Right lung (tissue), 10 donors: ENCODE data around the gene TTBK1. TPM values are rescaled to one million over a fixed set of nuclear protein-coding genes. Genes with fewer than 3 reads are reported as not detected.

Experiments used
- DNase-seq, 2 donors: peaks; one replicate each; pipeline ENCODE4 v3.0.0-alpha.2; 2013
- long read RNA-seq, 8 donors: transcript quantifications; one replicate each; lab custom pipeline, GENCODE V29; 2026
- polyA plus RNA-seq, 5 donors: library from polyadenylated mRNA; unstranded; fragments of 120-200 nt; gene quantifications; one replicate each; pipeline versions ENCODE4 v1.2.1 to v1.2.3, GENCODE V29; 2013; ENCODE audit warnings: inconsistent platforms in 1 of 5, low replicate concordance in 1 of 5; ENCODE audit not compliant: insufficient read length in 5 of 5, insufficient read depth in 1 of 5

TTBK1 gene
- under 1 TPM; 0.27 to 0.87 (median 0.56) TPM for polyA plus RNA-seq
- long read RNA-seq, donor 1, result 0 reads
- long read RNA-seq, donor 2, result 0 reads
- long read RNA-seq, donor 3, result 0 reads
- long read RNA-seq, donor 4, result 0 reads
- long read RNA-seq, donor 5, result 0 reads
- long read RNA-seq, donor 6, result 0 reads
- long read RNA-seq, donor 7, result 0 reads
- long read RNA-seq, donor 8, result 0 reads

DNA sequence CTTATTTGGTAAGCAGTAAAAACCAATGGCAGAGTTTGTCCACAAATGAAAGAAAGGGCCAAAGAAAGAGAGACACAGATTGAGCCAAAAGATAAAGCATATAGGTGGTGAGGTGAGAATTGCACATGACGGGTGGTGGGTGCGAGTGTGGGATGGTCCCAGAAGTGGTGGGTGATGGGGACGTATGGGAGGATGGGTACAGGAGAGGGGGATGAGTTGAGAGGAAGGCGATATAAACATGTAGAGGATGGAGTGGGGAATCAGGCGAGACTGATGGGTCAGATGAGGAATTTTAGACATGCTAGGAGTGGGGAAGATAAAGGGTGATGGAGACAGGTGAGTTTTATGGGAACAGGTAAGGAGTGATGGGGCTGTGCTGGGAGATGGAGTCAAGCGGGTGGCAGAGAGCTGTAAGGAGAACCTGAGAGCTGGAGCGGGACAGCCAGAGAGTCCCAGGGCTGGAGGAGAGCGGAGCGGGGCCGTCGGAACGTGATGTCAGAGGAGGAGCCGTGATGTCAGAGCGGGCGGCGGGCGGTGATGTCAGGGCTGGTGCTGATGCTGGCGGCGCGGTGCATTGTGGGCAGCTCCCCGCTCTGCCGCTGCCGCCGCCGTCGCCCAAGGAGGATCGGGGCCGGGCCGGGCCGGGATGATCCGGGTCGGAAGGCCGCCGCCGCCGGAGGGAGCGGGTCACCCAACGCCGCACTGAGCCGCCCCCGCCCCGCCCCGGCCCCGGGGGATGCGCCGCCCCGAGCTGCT, at the start of gene TTBK1:
TSS of gene TTBK1 (plus strand) at position 574 of the 756 bp plus-strand sequence. CDS start 3,180 bp downstream, outside the sequence.
- no peak for DNase-seq

DNA sequence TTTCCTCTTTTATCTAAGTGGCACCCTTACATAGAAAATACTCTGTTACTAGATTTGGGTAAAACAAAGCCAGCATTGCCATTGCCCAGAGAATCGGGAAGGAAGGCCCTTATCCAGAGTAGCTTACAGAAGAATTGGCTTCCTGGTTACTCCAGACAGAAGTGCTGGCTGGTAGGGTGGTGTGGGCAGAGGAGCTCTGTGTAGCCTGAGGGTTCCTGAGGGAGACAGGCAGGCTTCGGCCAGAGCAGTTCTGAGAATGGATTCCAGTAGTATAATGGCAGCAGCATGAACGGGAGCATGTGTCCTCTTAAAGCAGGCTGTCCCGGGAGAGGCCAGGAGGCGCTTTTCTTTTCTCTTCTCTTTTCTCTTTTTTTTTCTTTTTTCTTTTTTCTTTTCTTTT, 49.4 kb upstream of the TTBK1 start:
- DNase-seq, result no peak

DNA sequence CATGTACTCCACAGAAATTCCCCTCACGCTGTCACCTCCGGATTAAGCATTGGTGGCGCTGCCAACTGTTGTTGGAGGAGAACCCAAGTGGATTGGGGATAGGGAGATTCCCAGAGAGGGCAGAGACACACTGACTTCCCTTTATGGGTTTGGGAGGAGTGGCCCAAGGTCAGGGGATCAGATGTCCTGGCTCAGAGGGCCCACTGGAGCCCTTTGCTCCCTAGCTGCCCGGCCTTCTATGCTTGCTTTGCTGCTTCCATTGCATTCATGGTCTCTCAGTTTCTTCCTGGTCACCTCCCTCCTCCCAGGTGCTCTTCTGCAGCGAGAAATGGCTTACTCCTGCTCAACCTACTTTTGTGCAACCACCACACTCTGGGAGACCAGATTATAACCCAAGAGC, 46.9 kb upstream of the TTBK1 start:
- DNase-seq, result no peak

DNA sequence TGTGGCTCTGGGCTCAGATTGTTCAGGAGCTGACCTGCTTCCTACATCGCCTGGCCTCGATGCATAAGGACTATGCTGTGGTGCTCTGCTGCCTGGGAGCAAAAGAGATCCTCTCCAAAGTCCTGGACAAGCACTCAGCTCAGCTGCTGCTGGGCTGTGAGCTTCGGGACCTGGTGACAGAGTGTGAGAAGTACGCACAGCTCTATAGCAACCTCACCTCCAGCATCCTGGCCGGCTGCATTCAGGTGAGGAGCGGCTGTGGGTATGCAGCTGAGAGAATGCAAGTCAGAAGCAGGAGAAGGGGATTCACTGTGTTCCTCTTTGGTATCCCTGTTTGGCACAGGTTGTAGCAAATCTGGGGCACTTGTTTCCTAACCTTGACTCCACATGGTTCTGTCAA, 43.4 kb upstream of the TTBK1 start:
- no peak for DNase-seq

DNA sequence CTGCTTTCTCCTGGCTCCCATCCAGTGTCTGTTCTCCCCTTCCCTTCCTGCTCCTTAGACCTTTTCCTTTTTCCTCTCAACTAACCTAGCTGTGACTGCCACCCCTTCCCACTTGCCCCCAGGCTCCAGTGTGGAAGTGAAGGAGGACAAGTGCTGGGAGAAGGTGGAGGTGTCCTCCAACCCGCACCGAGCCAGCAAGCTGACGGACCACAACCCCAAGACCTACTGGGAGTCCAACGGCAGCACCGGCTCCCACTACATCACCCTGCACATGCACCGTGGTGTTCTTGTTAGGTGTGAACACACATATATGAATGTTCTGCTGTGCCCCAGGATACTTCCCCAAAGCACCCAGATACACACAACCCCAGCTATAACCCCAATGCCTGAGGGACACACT, 42.7 kb upstream of the TTBK1 start:
- DNase-seq, result no peak

DNA sequence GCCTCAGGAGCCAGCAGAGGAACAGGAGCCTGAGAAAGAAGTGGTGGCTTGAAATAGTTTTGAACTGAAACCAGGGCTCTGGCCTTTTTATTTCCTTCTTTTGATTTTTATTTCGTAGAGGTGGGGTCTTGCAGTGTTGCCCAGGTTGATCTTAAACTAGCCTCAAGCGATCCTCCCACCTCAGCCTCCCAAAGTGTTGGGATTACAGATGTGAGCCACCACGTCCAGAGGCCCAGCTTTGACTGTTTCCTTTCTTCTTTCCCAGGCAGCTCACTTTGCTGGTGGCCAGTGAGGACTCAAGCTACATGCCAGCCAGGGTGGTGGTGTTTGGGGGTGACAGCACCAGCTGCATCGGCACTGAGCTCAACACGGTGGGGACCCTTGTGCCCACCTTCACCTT, 40.8 kb upstream of the TTBK1 start:
- DNase-seq, result no peak

DNA sequence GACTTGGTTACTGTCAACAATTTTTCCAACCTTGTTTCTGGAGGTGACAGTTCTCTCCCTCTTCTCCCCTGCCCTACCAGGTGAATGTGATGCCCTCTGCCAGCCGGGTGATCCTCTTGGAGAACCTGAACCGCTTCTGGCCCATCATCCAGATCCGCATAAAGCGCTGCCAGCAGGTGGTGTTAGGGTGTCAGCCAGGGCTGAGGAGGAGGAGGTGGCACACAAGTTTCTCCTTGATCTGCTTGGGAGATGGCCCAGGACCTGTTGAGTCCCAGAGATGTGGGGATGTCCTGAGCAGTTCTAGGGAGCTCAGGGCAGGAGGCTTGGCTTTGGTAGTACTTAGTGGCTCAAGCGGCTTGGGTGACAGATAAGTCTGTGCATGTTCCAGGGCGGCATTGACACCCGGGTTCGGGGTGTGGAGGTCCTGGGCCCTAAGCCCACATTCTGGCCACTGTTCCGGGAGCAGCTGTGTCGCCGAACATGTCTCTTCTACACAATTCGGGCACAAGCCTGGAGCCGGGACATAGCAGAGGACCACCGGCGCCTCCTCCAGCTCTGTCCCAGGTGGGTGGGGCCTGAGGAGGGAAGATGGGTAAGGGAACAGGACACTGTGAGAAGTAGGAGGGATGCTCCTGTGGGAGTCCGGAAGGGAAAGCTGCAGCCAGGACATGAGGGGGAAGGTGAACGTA, 40.1 kb upstream of the TTBK1 start:
- DNase-seq, result no peak

DNA sequence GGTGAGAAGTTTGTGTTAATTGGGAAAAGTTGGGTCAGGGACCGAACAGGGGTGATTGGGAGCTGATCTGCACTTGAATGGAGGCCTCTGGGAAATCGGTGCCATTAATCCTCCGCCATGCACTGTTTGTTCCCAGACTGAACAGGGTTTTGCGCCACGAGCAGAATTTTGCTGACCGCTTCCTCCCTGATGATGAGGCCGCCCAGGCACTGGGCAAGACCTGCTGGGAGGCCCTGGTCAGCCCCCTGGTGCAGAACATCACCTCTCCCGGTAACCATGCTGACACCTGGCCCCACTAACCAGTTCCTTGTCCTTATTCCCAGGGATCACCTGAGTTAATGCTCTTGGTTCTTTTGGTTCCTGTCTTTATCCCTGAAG, 39.6 kb upstream of the TTBK1 start:
- no peak for DNase-seq

DNA sequence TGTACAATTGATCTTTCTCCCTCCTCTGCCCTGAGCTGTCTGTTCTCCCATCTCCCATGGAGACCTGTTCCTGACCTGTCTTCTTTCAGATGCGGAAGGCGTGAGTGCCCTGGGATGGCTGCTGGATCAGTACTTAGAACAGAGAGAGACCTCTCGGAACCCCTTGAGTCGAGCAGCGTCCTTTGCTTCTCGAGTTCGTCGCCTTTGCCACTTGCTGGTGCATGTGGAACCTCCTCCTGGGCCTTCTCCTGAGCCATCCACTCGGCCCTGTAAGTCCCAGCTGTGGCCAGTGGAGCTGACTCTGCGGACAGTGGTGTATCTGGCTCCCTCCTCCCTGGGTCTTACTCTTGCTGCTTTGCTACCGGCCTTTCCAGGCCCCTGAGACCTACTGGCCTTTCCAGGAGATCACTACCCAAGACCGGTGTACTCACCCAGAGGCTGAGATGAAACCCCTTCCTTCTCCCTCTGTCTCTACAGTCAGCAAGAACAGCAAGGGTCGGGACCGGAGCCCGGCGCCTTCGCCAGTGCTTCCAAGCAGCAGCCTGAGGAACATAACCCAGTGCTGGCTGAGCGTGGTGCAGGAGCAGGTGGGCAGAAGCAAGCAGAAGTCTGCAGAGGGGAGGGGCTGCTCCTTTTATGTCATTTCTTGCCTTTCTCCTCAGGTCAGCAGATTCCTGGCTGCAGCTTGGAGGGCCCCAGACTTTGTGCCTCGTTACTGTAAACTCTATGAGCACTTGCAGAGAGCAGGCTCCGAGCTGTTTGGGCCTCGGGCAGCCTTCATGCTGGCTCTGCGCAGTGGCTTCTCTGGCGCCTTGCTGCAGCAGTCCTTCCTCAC, 38.8 kb upstream of the TTBK1 start:
- no peak for DNase-seq

DNA sequence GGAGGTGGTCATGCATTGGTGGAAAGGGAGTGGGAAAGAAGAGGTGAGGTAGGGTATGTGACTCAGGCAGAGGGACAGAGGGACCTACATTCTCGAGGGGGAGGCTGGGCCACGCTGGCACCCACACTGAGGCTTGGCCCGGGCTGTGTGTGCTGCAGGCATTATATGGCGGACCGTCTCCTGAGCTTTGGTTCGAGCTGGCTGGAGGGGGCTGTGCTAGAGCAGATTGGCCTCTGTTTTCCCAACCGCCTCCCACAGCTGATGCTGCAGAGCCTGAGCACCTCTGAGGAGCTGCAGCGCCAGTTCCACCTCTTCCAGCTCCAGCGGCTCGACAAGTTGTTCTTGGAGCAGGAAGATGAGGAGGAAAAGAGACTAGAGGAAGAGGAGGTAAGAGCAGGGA, 37.4 kb upstream of the TTBK1 start:
- no peak for DNase-seq

DNA sequence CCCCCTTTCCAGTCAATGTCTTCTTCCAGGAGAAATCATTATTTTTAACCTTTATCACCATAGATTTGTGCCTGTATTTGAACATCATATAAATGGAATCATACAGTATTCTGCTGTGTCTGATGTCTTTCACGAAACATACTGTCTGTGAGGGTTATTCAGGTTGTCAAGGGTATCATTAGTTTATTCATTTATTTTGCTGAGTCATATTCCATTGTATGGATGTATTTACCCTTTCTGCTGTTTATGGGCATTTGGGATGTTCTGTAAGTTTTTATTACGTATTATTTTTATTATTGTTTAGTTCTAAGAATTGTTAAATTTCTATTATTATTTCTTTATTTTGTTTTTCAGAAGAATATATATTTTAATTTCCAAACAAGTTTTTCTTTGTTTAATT, 36.0 kb upstream of the TTBK1 start:
- DNase-seq, result no peak

DNA sequence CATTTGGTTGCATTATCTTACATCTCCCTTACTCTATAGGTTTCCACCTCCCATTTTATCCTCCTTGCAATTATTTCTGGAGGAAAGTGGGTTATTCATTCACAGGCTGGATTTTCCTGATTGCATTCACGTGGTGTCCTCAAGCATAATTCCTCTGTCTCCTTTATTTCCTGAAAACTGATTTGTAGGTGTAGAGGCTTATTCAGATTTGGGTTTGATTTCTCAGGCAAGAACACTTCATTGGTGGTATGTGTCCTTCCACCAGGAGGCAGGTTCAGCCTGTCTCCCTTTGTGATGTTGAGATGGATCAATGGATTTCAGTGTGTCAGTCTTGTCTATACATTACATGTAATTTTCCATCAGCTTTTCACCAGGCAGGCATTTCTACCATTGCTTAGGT, 31.3 kb upstream of the TTBK1 start:
- no peak for DNase-seq

DNA sequence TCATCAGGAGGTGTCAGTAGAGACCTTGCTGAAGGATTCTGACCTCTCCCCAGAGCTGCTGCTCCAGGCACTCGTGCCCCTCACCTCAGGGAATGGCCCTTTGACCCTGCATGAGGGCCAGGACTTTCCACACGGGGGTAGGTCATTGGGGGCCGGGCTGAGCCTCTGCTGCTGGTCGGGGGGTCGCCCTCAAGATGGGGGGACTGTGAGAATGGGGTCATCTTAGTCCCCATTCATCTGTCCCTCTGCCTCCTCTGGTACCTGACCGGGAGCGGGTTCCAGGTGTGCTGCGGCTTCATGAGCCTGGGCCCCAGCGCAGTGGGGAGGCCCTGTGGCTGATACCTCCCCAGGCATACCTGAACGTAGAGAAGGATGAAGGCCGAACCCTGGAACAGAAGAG, 29.9 kb upstream of the TTBK1 start:
- DNase-seq, result no peak

DNA sequence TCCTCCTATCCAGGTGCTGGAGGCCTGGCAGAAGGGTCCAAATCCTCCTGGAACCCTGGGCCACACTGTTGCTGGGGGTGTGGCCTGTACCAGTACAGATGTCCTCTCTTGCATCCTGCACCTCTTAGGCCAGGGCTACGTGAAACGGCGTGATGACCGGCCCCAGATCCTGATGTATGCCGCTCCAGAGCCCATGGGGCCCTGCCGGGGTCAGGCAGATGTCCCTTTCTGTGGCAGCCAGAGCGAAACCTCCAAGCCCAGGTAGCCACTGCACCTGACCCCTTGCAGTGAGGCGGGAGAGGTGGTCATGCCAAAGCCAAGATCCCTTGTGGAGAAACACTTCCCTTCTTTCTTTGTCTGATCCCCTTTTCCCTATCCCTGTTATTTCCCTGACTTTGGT, 28.2 kb upstream of the TTBK1 start:
- DNase-seq, result no peak

DNA sequence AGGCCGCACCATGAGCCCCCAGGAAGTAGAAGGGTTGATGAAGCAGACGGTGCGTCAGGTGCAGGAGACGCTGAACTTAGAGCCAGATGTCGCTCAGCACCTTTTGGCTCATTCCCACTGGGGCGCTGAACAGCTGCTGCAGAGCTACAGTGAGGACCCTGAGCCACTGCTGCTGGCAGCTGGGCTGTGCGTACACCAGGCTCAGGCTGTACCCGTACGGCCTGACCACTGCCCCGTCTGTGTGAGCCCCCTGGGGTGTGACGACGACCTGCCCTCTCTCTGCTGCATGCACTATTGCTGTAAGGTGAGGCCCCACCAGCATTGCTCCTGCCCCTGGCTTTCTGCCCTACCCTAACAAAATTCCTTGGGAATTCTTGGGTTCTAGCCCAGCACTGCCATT, 27.1 kb upstream of the TTBK1 start:
- no peak for DNase-seq

DNA sequence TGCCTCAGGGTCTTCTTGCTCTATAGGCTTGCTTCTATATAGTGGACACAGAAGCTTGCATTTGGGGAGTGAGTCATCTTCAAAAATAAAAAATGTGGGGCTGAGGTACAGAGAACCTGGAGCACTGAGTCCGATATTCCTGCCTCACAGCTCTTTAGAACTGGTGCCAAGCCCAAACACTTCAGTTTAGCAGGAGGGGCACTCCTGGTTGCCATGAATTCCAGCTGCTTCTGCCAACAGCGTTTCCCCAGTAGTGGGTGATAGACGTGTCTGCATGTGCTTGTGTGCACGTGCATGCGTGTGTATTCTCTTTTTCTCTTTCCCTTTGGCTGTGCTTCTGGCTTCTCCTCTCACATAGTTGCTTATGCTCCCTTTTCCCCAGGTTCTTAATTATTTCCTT, 25.9 kb upstream of the TTBK1 start:
- peak; percentile 19 to 31 for DNase-seq

DNA sequence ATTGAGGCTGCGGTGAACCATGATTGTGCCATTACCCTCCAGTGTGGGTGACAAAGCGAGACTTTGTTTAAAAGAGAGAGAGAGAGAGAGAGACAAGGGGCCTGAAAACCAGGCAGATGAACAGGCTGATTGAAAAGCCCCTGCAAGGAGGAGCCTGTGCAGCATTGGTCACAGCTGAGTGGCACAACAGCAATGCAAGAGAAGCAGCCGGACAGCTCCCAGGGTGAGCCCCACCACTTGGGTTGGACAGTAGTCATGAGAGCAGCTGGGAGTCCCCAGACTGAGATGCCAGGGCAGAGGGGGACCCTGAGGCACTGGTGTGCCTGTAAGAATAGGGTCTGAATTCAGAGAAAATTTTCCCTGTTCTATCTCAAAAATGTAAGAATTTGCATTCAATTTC, 24.2 kb upstream of the TTBK1 start:
- DNase-seq, result no peak

DNA sequence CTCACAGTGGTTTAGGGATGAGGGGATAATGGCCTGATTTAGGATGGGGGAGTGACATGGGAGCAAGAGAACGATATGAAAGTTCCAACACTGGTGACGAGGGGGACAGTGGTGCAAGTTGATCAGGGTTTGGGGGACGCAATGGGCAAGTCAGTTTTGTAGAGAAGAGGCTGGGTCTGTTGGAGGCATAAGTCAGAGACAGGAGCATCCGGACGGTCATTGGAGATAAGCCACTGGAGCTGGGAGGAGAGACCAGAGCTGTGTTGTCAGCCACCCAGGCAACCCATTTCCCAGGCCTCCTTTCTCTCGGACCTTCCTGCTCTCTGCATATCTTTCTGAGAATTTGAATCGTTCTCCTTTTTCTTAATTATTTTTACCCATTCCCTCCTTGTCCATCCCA, 23.5 kb upstream of the TTBK1 start:
- no peak for DNase-seq

DNA sequence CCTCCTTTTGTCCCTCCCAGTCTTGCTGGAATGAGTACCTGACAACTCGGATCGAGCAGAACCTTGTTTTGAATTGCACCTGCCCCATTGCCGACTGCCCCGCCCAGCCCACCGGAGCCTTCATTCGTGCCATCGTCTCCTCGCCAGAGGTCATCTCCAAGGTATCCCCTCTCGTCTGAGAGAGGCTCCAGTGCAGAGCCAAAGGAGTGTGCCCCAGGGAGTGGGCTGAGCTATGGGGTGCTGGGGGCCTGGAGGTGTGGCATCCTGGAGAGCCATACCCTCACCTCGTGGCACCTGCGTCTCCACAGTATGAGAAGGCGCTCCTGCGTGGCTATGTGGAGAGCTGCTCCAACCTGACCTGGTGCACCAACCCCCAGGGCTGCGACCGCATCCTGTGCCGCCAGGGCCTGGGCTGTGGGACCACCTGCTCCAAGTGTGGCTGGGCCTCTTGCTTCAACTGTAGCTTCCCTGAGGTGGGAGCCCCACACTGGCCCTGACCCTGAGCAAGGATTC, 22.8 kb upstream of the TTBK1 start:
- DNase-seq, result no peak

DNA sequence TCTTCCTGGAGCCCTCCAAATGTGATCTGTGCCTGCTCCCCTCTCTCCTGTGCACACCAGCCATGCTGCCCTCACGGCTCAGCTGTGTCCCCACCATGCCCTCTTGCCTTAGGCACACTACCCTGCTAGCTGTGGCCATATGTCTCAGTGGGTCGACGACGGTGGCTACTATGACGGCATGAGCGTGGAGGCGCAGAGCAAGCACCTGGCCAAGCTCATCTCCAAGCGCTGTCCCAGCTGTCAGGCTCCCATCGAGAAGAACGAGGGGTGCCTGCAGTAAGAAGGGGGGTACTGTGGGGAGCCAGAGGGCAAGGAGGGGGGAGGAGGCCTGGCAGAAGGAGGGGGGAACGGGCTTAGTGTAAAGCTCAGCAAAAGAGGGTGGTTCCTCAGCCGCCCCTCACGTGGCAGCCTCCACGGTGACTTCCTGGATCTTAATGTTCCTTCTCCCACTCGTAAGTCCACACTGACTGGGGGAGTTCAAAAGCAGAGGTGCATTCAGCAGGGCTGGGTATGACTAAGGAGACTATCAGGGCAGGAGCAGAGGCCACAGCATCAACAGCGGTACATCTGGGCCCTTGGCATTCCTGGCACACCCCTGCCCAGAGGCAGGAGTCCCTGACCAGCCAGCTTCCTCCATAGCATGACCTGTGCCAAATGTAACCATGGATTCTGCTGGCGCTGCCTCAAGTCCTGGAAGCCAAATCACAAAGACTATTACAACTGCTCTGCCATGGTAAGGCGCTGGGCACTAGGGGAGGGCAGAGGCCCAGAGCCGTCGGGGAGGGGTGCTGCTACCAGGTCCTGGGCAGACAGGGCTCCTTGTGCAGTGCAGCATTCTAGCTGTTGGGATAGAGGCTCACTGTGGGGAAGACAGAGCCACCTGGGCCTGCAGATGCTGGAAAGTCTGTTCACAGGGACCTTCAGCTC, 22.0 kb upstream of the TTBK1 start:
- no peak for DNase-seq
